ENCODE results near the gene C10orf105.

The C10orf105 gene

DNA sequence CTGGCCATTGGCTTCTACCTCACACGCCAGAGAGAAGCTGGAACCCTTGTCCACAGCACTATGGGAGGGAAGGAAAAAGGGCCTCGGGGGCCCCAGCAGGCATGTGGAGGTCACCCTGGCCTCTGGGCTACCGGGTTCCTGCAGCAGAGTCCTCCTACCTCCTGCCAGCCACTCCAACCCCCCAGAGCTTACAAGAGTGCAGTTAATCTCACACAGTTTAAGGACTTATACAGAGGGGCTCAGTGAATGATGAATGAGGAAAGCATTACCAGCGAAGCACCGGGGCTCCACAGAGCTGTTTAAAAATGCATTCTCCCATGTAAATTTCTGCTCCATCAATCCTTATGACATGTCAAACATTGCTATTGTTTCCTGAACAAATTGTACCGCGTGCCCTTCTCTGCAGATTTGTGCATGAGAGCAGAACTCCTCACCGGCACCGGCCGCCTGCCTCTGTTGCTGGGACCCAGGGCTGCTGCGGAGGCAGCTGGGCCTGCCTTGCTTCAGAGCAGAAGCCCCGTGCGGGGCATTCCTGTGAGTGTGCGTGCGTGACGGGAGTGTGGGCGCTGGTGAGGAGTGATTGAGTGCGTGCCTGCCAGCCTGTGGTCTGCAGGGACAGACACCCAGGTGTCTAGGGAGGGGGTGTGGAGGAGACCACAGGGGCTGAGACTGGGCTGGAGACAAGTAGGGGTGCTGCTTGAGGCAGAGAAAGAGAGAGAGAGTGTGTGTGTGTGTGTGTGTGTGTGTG is 52.8 kb downstream of the C10orf105 start:
- H2AFZ ChIP-seq (ENCODE audit: low read length): no peak overlapping the region
- no peaks in the 10 kb centered on the region for H3K4me1 ChIP-seq (ENCODE audit: insufficient read depth, low read length, severe bottlenecking)
- no peaks in the 10 kb centered on the region for H3K9me2 ChIP-seq (ENCODE audit: low read depth, low read length)
- H3K27ac ChIP-seq (ENCODE audit: low read depth, low read length, poor library complexity, severe bottlenecking): no peak overlapping the region
- no peak overlapping the region for H3K9ac ChIP-seq (ENCODE audit: low read length)
- H3K27me3 ChIP-seq (ENCODE audit: insufficient read depth, low read length): no peaks in the 10 kb centered on the region; the same call in 1 of the 2 replicates
- H4K20me1 ChIP-seq (ENCODE audit: insufficient read depth, low read length): no peaks in the 10 kb centered on the region
- no peak overlapping the region for H3K4me3 ChIP-seq (ENCODE audit: low read depth, low read length, poor library complexity, severe bottlenecking)
- no peaks in the 10 kb centered on the region for H3K9me3 ChIP-seq (ENCODE audit: low read length)
- no peaks in the 10 kb centered on the region for H3K79me2 ChIP-seq (ENCODE audit: insufficient read depth, low read length)
- TF ChIP-seq EZH2 (IDR thresholded peaks at IDR 0.05; ENCODE audit: borderline replicate concordance, low read length): no peak
- TF ChIP-seq, protein P1, sequence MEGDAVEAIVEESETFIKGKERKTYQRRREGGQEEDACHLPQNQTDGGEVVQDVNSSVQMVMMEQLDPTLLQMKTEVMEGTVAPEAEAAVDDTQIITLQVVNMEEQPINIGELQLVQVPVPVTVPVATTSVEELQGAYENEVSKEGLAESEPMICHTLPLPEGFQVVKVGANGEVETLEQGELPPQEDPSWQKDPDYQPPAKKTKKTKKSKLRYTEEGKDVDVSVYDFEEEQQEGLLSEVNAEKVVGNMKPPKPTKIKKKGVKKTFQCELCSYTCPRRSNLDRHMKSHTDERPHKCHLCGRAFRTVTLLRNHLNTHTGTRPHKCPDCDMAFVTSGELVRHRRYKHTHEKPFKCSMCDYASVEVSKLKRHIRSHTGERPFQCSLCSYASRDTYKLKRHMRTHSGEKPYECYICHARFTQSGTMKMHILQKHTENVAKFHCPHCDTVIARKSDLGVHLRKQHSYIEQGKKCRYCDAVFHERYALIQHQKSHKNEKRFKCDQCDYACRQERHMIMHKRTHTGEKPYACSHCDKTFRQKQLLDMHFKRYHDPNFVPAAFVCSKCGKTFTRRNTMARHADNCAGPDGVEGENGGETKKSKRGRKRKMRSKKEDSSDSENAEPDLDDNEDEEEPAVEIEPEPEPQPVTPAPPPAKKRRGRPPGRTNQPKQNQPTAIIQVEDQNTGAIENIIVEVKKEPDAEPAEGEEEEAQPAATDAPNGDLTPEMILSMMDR (IDR thresholded peaks at IDR 0.05; ENCODE audit: low read length): no peak
- no peaks in the 10 kb centered on the region for H3K36me3 ChIP-seq (ENCODE audit: insufficient read depth, low read length)
- no peak overlapping the region for H3K4me2 ChIP-seq (ENCODE audit: low read length)
- no peaks in the 10 kb centered on the region for H3F3A ChIP-seq (ENCODE audit: insufficient read depth, low read length)

GRCh38 chr10:71665456-71665855 is 54.1 kb downstream of the C10orf105 start:
- TF ChIP-seq EZH2 (IDR thresholded peaks at IDR 0.05; ENCODE audit: borderline replicate concordance, low read length): no peak
- TF ChIP-seq, protein P1 (IDR thresholded peaks at IDR 0.05; ENCODE audit: low read length): no peak
- Histone ChIP-seq H3K9me3 (ENCODE audit: low read length) (no peaks in the 10 kb centered on the region), H3K9me2 (ENCODE audit: low read depth, low read length) (no peaks in the 10 kb centered on the region), H3K79me2 (ENCODE audit: insufficient read depth, low read length) (no peaks in the 10 kb centered on the region), H3F3A (ENCODE audit: insufficient read depth, low read length) (no peaks in the 10 kb centered on the region), H3K27ac (ENCODE audit: low read depth, low read length, poor library complexity, severe bottlenecking) (no peak overlapping the region), H4K20me1 (ENCODE audit: insufficient read depth, low read length) (no peaks in the 10 kb centered on the region), H3K36me3 (ENCODE audit: insufficient read depth, low read length) (no peaks in the 10 kb centered on the region), H3K27me3 (ENCODE audit: insufficient read depth, low read length) (no peaks in the 10 kb centered on the region; the same call in 1 of the 2 replicates), H3K9ac (ENCODE audit: low read length) (no peak overlapping the region), H3K4me1 (ENCODE audit: insufficient read depth, low read length, severe bottlenecking) (no peaks in the 10 kb centered on the region), H3K4me2 (ENCODE audit: low read length) (no peak overlapping the region), H3K4me3 (ENCODE audit: low read depth, low read length, poor library complexity, severe bottlenecking) (no peak overlapping the region), H2AFZ (ENCODE audit: low read length) (no peak overlapping the region)

GRCh38 chr10:71664585-71664984 is 55.0 kb downstream of the C10orf105 start:
- H3K9ac ChIP-seq (ENCODE audit: low read length): no peak overlapping the region
- no peaks in the 10 kb centered on the region for H3F3A ChIP-seq (ENCODE audit: insufficient read depth, low read length)
- H3K79me2 ChIP-seq (ENCODE audit: insufficient read depth, low read length): no peaks in the 10 kb centered on the region
- H3K4me1 ChIP-seq (ENCODE audit: insufficient read depth, low read length, severe bottlenecking): no peaks in the 10 kb centered on the region
- no peaks in the 10 kb centered on the region for H3K9me3 ChIP-seq (ENCODE audit: low read length)
- no peak overlapping the region for H3K27ac ChIP-seq (ENCODE audit: low read depth, low read length, poor library complexity, severe bottlenecking)
- no peaks in the 10 kb centered on the region; the same call in 1 of the 2 replicates for H3K27me3 ChIP-seq (ENCODE audit: insufficient read depth, low read length)
- TF ChIP-seq, protein P1 (IDR thresholded peaks at IDR 0.05; ENCODE audit: low read length): no peak
- TF ChIP-seq EZH2 (IDR thresholded peaks at IDR 0.05; ENCODE audit: borderline replicate concordance, low read length): no peak
- H3K36me3 ChIP-seq (ENCODE audit: insufficient read depth, low read length): no peaks in the 10 kb centered on the region
- no peak overlapping the region for H3K4me2 ChIP-seq (ENCODE audit: low read length)
- no peaks in the 10 kb centered on the region for H3K9me2 ChIP-seq (ENCODE audit: low read depth, low read length)
- no peak overlapping the region for H2AFZ ChIP-seq (ENCODE audit: low read length)
- H4K20me1 ChIP-seq (ENCODE audit: insufficient read depth, low read length): no peaks in the 10 kb centered on the region
- H3K4me3 ChIP-seq (ENCODE audit: low read depth, low read length, poor library complexity, severe bottlenecking): no peak overlapping the region

Data from OCI-LY1 (cell line).